H1 (cell line): ENCODE results near the gene COLEC12. TPM values are rescaled to one million over a fixed set of nuclear protein-coding genes. Genes with fewer than 3 reads are reported as not detected.

Source experiments
- CTCF ChIA-PET: fragments of 300-600 bp; sonication (Branson Sonifier 250); formaldehyde crosslinking; loops from one replicate; lab custom pipeline; 2021; ENCODE audit not compliant: partially characterized antibody; lab: Charles Lee
- POLR2A ChIA-PET: fragments of 300-600 bp; sonication (Branson Sonifier 250); formaldehyde crosslinking; loops from one replicate; lab custom pipeline; 2021; ENCODE audit warnings: inconsistent platforms; ENCODE audit not compliant: partially characterized antibody; lab: Charles Lee
- DNase-seq, 2 experiments: peaks; one replicate each; pipeline versions ENCODE4 v3.0.0 to v3.0.0-alpha.2; 2010 to 2022; ENCODE audit warnings: low spot score in 2 of 2, low read depth in 1 of 2, mixed read lengths in 1 of 2
- FAIRE-seq: peaks from 2 replicates; lab custom pipeline; 2011; peaks lifted over from hg19 to GRCh38; lab: Jason Lieb, UNC
- H2AFZ ChIP-seq: 2 replicates; pipeline ENCODE4 v1.8.1; 2012; ENCODE audit warnings: low read length, inconsistent platforms
- H2AK5ac ChIP-seq: 2 replicates; pipeline ENCODE4 v1.6.1; 2013; ENCODE audit warnings: low read depth, low read length
- H2BK120ac ChIP-seq: replicated peaks from 2 replicates; pipeline ENCODE3; 2013; ENCODE audit warnings: low read depth, low read length, inconsistent platforms
- H2BK12ac ChIP-seq: 2 replicates; pipeline ENCODE4 v1.6.1; 2013; ENCODE audit warnings: low read depth, low read length
- H2BK15ac ChIP-seq: 2 replicates; pipeline ENCODE4 v1.6.1; 2013; ENCODE audit warnings: low read length
- H2BK20ac ChIP-seq: 2 replicates; pipeline ENCODE4 v1.6.1; 2013; ENCODE audit warnings: low read length
- H2BK5ac ChIP-seq: 2 replicates; pipeline ENCODE4 v1.6.1; 2013; ENCODE audit warnings: low read depth, low read length
- H3K14ac ChIP-seq: 2 replicates; pipeline ENCODE4 v1.6.1; 2013; ENCODE audit warnings: inconsistent platforms; ENCODE audit not compliant: insufficient read length
- H3K18ac ChIP-seq: 2 replicates; pipeline ENCODE4 v1.6.1; 2013; ENCODE audit warnings: low read length; ENCODE audit errors: extremely low read depth
- H3K23ac ChIP-seq: 2 replicates; pipeline ENCODE4 v1.6.1; 2013; ENCODE audit warnings: inconsistent platforms; ENCODE audit not compliant: insufficient read length
- H3K23me2 ChIP-seq: 2 replicates; pipeline ENCODE4 v1.6.1; 2013; ENCODE audit warnings: low read depth, low read length
- H3K27ac ChIP-seq: 2 replicates; pipeline ENCODE4 v1.6.1; 2011; ENCODE audit warnings: low read depth, low read length, inconsistent platforms
- H3K27me3 ChIP-seq, 4 experiments: replicated peaks in 1 of 4; 1 replicate in 1 of 4; 2 replicates in 3 of 4; pipeline versions ENCODE4 v1.6.1 to v1.8.1; 2011 to 2013; ENCODE audit warnings: low read length in 3 of 4, mild to moderate bottlenecking in 3 of 4, inconsistent platforms in 2 of 4, mixed read lengths in 2 of 4, moderate library complexity in 1 of 4; ENCODE audit not compliant: control insufficient read depth in 3 of 4, insufficient read depth in 3 of 4; ENCODE audit errors: extremely low read depth in 1 of 4
- H3K36me3 ChIP-seq, 4 experiments: 2 replicates each; pipeline versions ENCODE4 v1.6.1 to v1.8.1; 2011 to 2013; ENCODE audit warnings: mild to moderate bottlenecking in 4 of 4, low read length in 3 of 4, moderate library complexity in 2 of 4, control low read depth in 1 of 4, inconsistent platforms in 1 of 4; ENCODE audit not compliant: insufficient read depth in 4 of 4, control insufficient read depth in 2 of 4
- H3K4ac ChIP-seq: replicated peaks from 2 replicates; pipeline ENCODE3; 2013; ENCODE audit warnings: low read length, low read depth, mixed read lengths, inconsistent platforms; ENCODE audit not compliant: insufficient read length
- H3K4me1 ChIP-seq, 4 experiments: replicated peaks in 1 of 4; 1 replicate in 1 of 4; 2 replicates in 3 of 4; pipeline versions ENCODE4 v1.6.1 to v1.8.1; 2011 to 2013; ENCODE audit warnings: low read length in 3 of 4, inconsistent platforms in 2 of 4, mixed read lengths in 1 of 4; ENCODE audit not compliant: insufficient read depth in 4 of 4, control insufficient read depth in 3 of 4
- H3K4me2 ChIP-seq, 2 experiments: 2 replicates each; pipeline versions ENCODE4 v1.6.1 to v1.8.1; 2011 to 2013; ENCODE audit warnings: low read depth in 2 of 2, low read length in 2 of 2, control low read depth in 1 of 2, inconsistent platforms in 1 of 2, mild to moderate bottlenecking in 1 of 2; ENCODE audit not compliant: insufficient read depth in 1 of 2
- H3K4me3 ChIP-seq, 4 experiments: fragments of 200-600, 300-600 bp in 1 of 4; sonication (generic), shearing (Covaris generic), sonication (Bioruptor Twin) in 1 of 4; 2 replicates each; pipeline versions ENCODE4 v1.5.1 to v1.8.1; 2011 to 2016; ENCODE audit warnings: low read length in 4 of 4, low read depth in 3 of 4, control low read depth in 2 of 4, inconsistent platforms in 2 of 4, mild to moderate bottlenecking in 2 of 4, mixed read lengths in 1 of 4, moderate library complexity in 1 of 4; ENCODE audit not compliant: insufficient read depth in 2 of 4; ENCODE audit errors: extremely low read depth in 1 of 4
- H3K56ac ChIP-seq: replicated peaks from 2 replicates; pipeline ENCODE3; 2013; ENCODE audit warnings: low read depth, mild to moderate bottlenecking, mixed read lengths, low read length, inconsistent platforms; ENCODE audit not compliant: insufficient read length
- H3K79me1 ChIP-seq: 2 replicates; pipeline ENCODE4 v1.6.1; 2013; ENCODE audit warnings: low read depth, low read length, control low read depth
- H3K79me2 ChIP-seq, 2 experiments: 2 replicates each; pipeline versions ENCODE4 v1.6.1 to v1.8.1; 2012 to 2013; ENCODE audit warnings: low read length in 2 of 2, mild to moderate bottlenecking in 2 of 2, inconsistent platforms in 1 of 2; ENCODE audit not compliant: insufficient read depth in 2 of 2, control insufficient read depth in 1 of 2
- H3K9ac ChIP-seq, 4 experiments: replicated peaks in 1 of 4; 1 replicate in 1 of 4; 2 replicates in 3 of 4; pipeline versions ENCODE4 v1.6.1 to v1.8.1; 2011 to 2013; ENCODE audit warnings: low read depth in 3 of 4, low read length in 3 of 4, control low read depth in 2 of 4, mild to moderate bottlenecking in 2 of 4, moderate library complexity in 2 of 4, inconsistent platforms in 1 of 4; ENCODE audit errors: extremely low read depth in 1 of 4
- H3K9me3 ChIP-seq, 2 experiments: 2 replicates each; pipeline versions ENCODE4 v1.6.1 to v1.8.1; 2012 to 2013; ENCODE audit warnings: mild to moderate bottlenecking in 2 of 2, moderate library complexity in 2 of 2, control low read depth in 1 of 2, inconsistent platforms in 1 of 2, low read depth in 1 of 2, low read length in 1 of 2, mixed read lengths in 1 of 2; ENCODE audit not compliant: insufficient read depth in 2 of 2
- H4K20me1 ChIP-seq, 2 experiments: replicated peaks in 1 of 2; 2 replicates each; pipeline versions ENCODE3 to v1.8.1; 2011 to 2013; ENCODE audit warnings: inconsistent platforms in 2 of 2, low read length in 2 of 2, mild to moderate bottlenecking in 1 of 2; ENCODE audit not compliant: insufficient read depth in 2 of 2, control insufficient read depth in 1 of 2
- H4K5ac ChIP-seq: 2 replicates; pipeline ENCODE4 v1.6.1; 2013; ENCODE audit warnings: low read length, low read depth, mixed read lengths, inconsistent platforms; ENCODE audit not compliant: insufficient read length
- H4K8ac ChIP-seq: 2 replicates; pipeline ENCODE4 v1.8.0; 2013; ENCODE audit warnings: mild to moderate bottlenecking, moderate library complexity, low read length, inconsistent platforms; ENCODE audit not compliant: insufficient read depth; ENCODE audit errors: extremely low read depth
- H4K91ac ChIP-seq: replicated peaks from 2 replicates; pipeline ENCODE3; 2013; ENCODE audit warnings: low read length, mixed read lengths, inconsistent platforms; ENCODE audit not compliant: insufficient read length
- ASH2L ChIP-seq: fragments of 200-600, 300-600 bp; sonication (generic); IDR thresholded peaks from one replicate; pipeline ENCODE4 v1.7.1; 2017; ENCODE audit warnings: low read length
- CEBPB ChIP-seq: IDR thresholded peaks from 2 replicates; pipeline ENCODE4 v1.6.1; 2012; ENCODE audit warnings: low read depth, low read length
- CTBP2 ChIP-seq: IDR thresholded peaks from 2 replicates; pipeline ENCODE4 v1.7.0; 2011; ENCODE audit warnings: borderline replicate concordance, mild to moderate bottlenecking, moderate library complexity, mixed read lengths, low read length; ENCODE audit not compliant: insufficient read depth, insufficient read length
- EGR1 ChIP-seq: IDR thresholded peaks from 2 replicates; pipeline ENCODE4 v1.6.1; 2011; ENCODE audit warnings: low read depth, low read length, borderline replicate concordance
- GTF2F1 ChIP-seq: IDR thresholded peaks from 2 replicates; pipeline ENCODE4 v1.6.1; 2012; ENCODE audit warnings: low read depth, low read length, improper control_type of control experiment, borderline replicate concordance
- KDM1A ChIP-seq: fragments of 200-600, 300-600 bp; sonication (generic); IDR thresholded peaks from 2 replicates; pipeline ENCODE4 v1.7.1; 2016; ENCODE audit warnings: mild to moderate bottlenecking, low read length, borderline replicate concordance
- KDM4A ChIP-seq: IDR thresholded peaks from one replicate; pipeline ENCODE4 v1.7.1; 2012; ENCODE audit warnings: low read depth, mild to moderate bottlenecking, moderate library complexity, low read length, inconsistent platforms; ENCODE audit not compliant: severe bottlenecking
- NRF1 ChIP-seq: IDR thresholded peaks from 2 replicates; pipeline ENCODE4 v1.6.1; 2011; ENCODE audit warnings: mild to moderate bottlenecking, low read depth, low read length, improper control_type of control experiment
- RAD21 ChIP-seq, 2 experiments: IDR thresholded peaks in 1 of 2; conservative IDR thresholded peaks in 1 of 2; 2 replicates each; pipeline ENCODE4 v1.6.1; 2011; ENCODE audit warnings: low read depth in 2 of 2, low read length in 2 of 2, improper control_type of control experiment in 1 of 2, inconsistent platforms in 1 of 2, mild to moderate bottlenecking in 1 of 2, moderate library complexity in 1 of 2
- RBBP5 ChIP-seq: IDR thresholded peaks from 2 replicates; pipeline ENCODE4 v1.7.1; 2012; ENCODE audit warnings: low read depth, mild to moderate bottlenecking, inconsistent platforms, low read length, moderate library complexity, borderline replicate concordance
- SAP30 ChIP-seq: fragments of 300-600 bp; sonication (generic); IDR thresholded peaks from 2 replicates; pipeline ENCODE4 v1.7.1; 2012; ENCODE audit warnings: low read length, moderate library complexity, mild to moderate bottlenecking, inconsistent platforms; ENCODE audit not compliant: insufficient read depth, insufficient replicate concordance
- SIX5 ChIP-seq: IDR thresholded peaks from 2 replicates; pipeline ENCODE4 v1.6.1; 2011; ENCODE audit warnings: mild to moderate bottlenecking, low read depth, low read length
- SP1 ChIP-seq: IDR thresholded peaks from 2 replicates; pipeline ENCODE4 v1.6.1; 2011; ENCODE audit warnings: low read depth, low read length
- SP4 ChIP-seq: IDR thresholded peaks from 2 replicates; pipeline ENCODE4 v1.6.1; 2012; ENCODE audit warnings: low read length, inconsistent platforms
- WGBS, 2 experiments: shearing (Covaris generic) in 1 of 2; methylation state at CpG; one replicate each; pipeline versions ENCODE4 v1.1.6 to v1.1.7; 2013 to 2015; ENCODE audit warnings: low lambda C conversion rate in 2 of 2, mixed read lengths in 2 of 2, inconsistent platforms in 1 of 2, low coverage in 1 of 2, missing lambda C conversion rate in 1 of 2; ENCODE audit not compliant: insufficient replicate concordance in 2 of 2, insufficient coverage in 1 of 2, insufficient read length in 1 of 2; ENCODE audit errors: extremely low coverage in 1 of 2, missing lambda C conversion rate in 1 of 2; 5-methylcytosine and 5-hydroxymethylcytosine counted together
- polyA plus RNA-seq, 7 experiments: library from polyadenylated mRNA; depleted of rRNA in 3 of 7; stranded (reverse) in 5 of 7; unstranded in 2 of 7; fragments of >200 nt in 5 of 7; fragments of 200-250 nt in 2 of 7; gene quantifications; 1 replicate in 5 of 7; 2 replicates in 1 of 7; 4 replicates in 1 of 7; pipeline versions ENCODE4 v1.2.1 to v1.2.3, GENCODE V29; 2011 to 2013; ENCODE audit warnings: missing spikeins in 2 of 7, mixed read lengths in 2 of 7
- total RNA-seq: library from RNA; stranded (reverse); fragmentation: NEBNext Ultra II Directional; extraction: Animal tissue kit (Norgen Biotek cat#: 25700); gene quantifications from 2 replicates; pipeline ENCODE4 v1.2.1, GENCODE V29; 2021
- TF ChIP-seq, protein P1 (sequence below): IDR thresholded peaks from 2 replicates; pipeline ENCODE4 v1.6.1; 2012; ENCODE audit warnings: inconsistent platforms

Gene COLEC12
- total and polyA plus RNA-seq, 2 of the 8 experiments (the other 6 are each of a cell fraction or from before 2014, with no cell fraction given): 0.44 to 2.3 TPM

DNA sequence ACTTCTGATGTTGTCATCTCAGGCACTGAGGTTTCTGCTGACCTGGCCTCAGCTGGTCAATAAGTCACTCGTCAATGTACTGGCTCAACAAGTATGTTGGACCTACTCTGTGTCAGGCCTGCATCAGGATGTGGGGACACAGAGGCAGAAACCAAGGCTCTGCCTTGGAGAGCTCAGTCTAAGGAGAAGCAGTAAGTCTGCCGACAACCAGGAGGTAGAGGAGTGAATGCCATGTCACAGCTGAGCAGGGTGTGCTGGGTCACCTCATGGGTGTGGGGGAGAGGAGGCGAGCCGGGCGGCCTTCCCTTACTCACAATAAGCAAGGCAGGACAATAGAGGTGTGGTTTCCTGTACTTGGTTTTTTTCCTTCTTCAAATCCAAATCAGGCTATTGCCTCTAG, 75.8 kb downstream of the COLEC12 start:
- Histone ChIP-seq H3K56ac (no peak overlapping the region), H3K23me2 (no peaks in the 10 kb centered on the region), H2BK5ac (no peak overlapping the region), H4K8ac (no peak overlapping the region), H3K9me3 (no peaks in the 10 kb centered on the region), H3K79me1 (no peaks in the 10 kb centered on the region), H3K27ac (no peak overlapping the region), H2AK5ac (no peak overlapping the region), H3K4ac (no peak overlapping the region), H3K4me3 (no peak overlapping the region), H3K79me2 (no peaks in the 10 kb centered on the region), H3K36me3 (no peaks in the 10 kb centered on the region), H2BK20ac (no peak overlapping the region), H3K9ac (no peak overlapping the region), H2BK120ac (no peak overlapping the region), H3K14ac (no peak overlapping the region), H3K4me1 (peaks cover 0 to 3% (median 0%) of the 10 kb centered on the region in 4 experiments; a peak in 1 of 7 replicates), H3K23ac (no peak overlapping the region), H4K5ac (no peak overlapping the region), H3K18ac (no peak overlapping the region), H2AFZ (no peak overlapping the region), H4K91ac (no peak overlapping the region), H2BK12ac (no peak overlapping the region), H3K4me2 (no peak overlapping the region), H4K20me1 (no peaks in the 10 kb centered on the region), H3K27me3 (no peaks in the 10 kb centered on the region), H2BK15ac (no peak overlapping the region)
- FAIRE-seq: no peak
- POLR2A ChIA-PET: no interaction called here
- CTCF ChIA-PET: interaction anchor here (0.6 to 1.6 kb wide), 4 partner anchors 52 to 167 kb away, joined by 3 to 4 read pairs (median 3); no protein-coding TSS in a partner anchor
- no peak for DNase-seq
- WGBS, 2 experiments: 89% methylated on average over 5 of the region's 5 CpGs; no CpG with 5 or more reads in 1 of the 2 experiments
- TF ChIP-seq CEBPB (no peak), EGR1 (no peak), SP1 (no peak), SIX5 (no peak), RAD21 (IDR thresholded peaks at IDR 0.05 in 1 of 2, conservative IDR thresholded peaks at IDR 0.05 in 1 of 2; ENCODE audit: low read depth in 2 of 2, low read length in 2 of 2) (no peak), ASH2L (no peak), KDM1A (no peak), CTBP2 (no peak), RBBP5 (no peak), GTF2F1 (no peak), KDM4A (no peak), SAP30 (no peak), NRF1 (no peak), SP4 (no peak)
- TF ChIP-seq, protein P1, sequence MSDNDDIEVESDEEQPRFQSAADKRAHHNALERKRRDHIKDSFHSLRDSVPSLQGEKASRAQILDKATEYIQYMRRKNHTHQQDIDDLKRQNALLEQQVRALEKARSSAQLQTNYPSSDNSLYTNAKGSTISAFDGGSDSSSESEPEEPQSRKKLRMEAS: no peak
